ENCODE measurements around the gene FUS.
A peak's percentile ranks its signal among the peaks of the same experiment; 100 is the strongest.
"Not testable (repeated sequence)": the region's sequence is repeated elsewhere in the genome, so short reads cannot be mapped to it uniquely, and the experiment has no call there.

FUS gene

GRCh38 chr16:31179747-31180459 lies at the start of gene FUS:
Gene FUS (plus strand): TSS chr16:31180139. CDS start chr16:31180215, 76 bp downstream.
- peak; percentile 65 to 84 for DNase-seq (ENCODE audit: extremely low read depth in 1 of 2, low read depth in 1 of 2)

GRCh38 chr16:31130336-31130891 lies 49.5 kb upstream of the FUS start:
- DNase-seq (ENCODE audit: extremely low read depth in 1 of 2, low read depth in 1 of 2) = no peak

GRCh38 chr16:31130899-31131298 lies 49.0 kb upstream of the FUS start:
- no peak for DNase-seq (ENCODE audit: extremely low read depth in 1 of 2, low read depth in 1 of 2)

- DNase-seq (ENCODE audit: extremely low read depth in 1 of 2, low read depth in 1 of 2) = no peak
Measured at GRCh38 chr16:31131416-31131815, 48.5 kb upstream of the FUS start.

- DNase-seq (ENCODE audit: extremely low read depth in 1 of 2, low read depth in 1 of 2) = no peak
Measured at GRCh38 chr16:31131841-31132271, 48.1 kb upstream of the FUS start.

GRCh38 chr16:31132303-31132979 lies 47.5 kb upstream of the FUS start:
- DNase-seq (ENCODE audit: extremely low read depth in 1 of 2, low read depth in 1 of 2) = no peak

- DNase-seq (ENCODE audit: extremely low read depth in 1 of 2, low read depth in 1 of 2) = no peak
Measured at GRCh38 chr16:31133046-31133501, 46.9 kb upstream of the FUS start.

GRCh38 chr16:31134091-31134571 lies 45.8 kb upstream of the FUS start:
- no peak for DNase-seq (ENCODE audit: extremely low read depth in 1 of 2, low read depth in 1 of 2)

- DNase-seq (ENCODE audit: extremely low read depth in 1 of 2, low read depth in 1 of 2) = no peak
Measured at GRCh38 chr16:31134625-31135534, 45.1 kb upstream of the FUS start.

GRCh38 chr16:31135535-31136286 lies 44.2 kb upstream of the FUS start, which contains the start of gene PRSS8:
Gene PRSS8 (minus strand): TSS chr16:31135727. CDS start chr16:31135498, 229 bp downstream.
- DNase-seq (ENCODE audit: extremely low read depth in 1 of 2, low read depth in 1 of 2) = no peak

GRCh38 chr16:31136287-31136662 lies 43.7 kb upstream of the FUS start:
- no peak for DNase-seq (ENCODE audit: extremely low read depth in 1 of 2, low read depth in 1 of 2)

GRCh38 chr16:31136822-31137499 lies 43.0 kb upstream of the FUS start:
- DNase-seq (ENCODE audit: extremely low read depth in 1 of 2, low read depth in 1 of 2) = not testable (repeated sequence)

- no peak for DNase-seq (ENCODE audit: extremely low read depth in 1 of 2, low read depth in 1 of 2)
Measured at GRCh38 chr16:31138621-31139578, 41.0 kb upstream of the FUS start.

GRCh38 chr16:31141071-31141469 lies 38.9 kb upstream of the FUS start:
- DNase-seq (ENCODE audit: extremely low read depth in 1 of 2, low read depth in 1 of 2) = not testable (repeated sequence)

GRCh38 chr16:31141489-31142108 lies 38.3 kb upstream of the FUS start:
- DNase-seq (ENCODE audit: extremely low read depth in 1 of 2, low read depth in 1 of 2) = no peak

GRCh38 chr16:31142109-31143010 lies 37.6 kb upstream of the FUS start:
- peak; percentile 98 for DNase-seq (ENCODE audit: extremely low read depth in 1 of 2, low read depth in 1 of 2)

Measured in stimulated activated CD8-positive, alpha-beta memory T cell treated with anti-CD3 and anti-CD28 coated beads, Interleukin-7, amount 100 ng/mL, for 48 hours (primary cell).